Heart right ventricle (tissue), 16 donors: ENCODE measurements around the gene ACKR1. TPM values are rescaled to one million over a fixed set of nuclear protein-coding genes. Genes with fewer than 3 reads are reported as not detected.

ENCODE experiments used
- ATAC-seq, 8 donors: fragments of 200-7000 bp; cut with Tn5 transposase; one replicate each; pipeline ENCODE4 v1.9.1; 2020; ENCODE audit warnings: mild to moderate bottlenecking in 8 of 8, moderate library complexity in 8 of 8, moderate number of reproducible peaks in 1 of 8
- DNase-seq, 2 donors: peaks; one replicate each; pipeline ENCODE4 v3.0.0-alpha.2; 2020
- H3K27ac ChIP-seq, 10 donors: fragments of 200-600 bp; sonication (generic) in 2 of 10; one replicate each; pipeline versions ENCODE4 v1.5.0 to v1.8.0; 2020 to 2022; ENCODE audit warnings: mild to moderate bottlenecking in 3 of 10
- H3K27me3 ChIP-seq, 7 donors: fragments of 200-600 bp; one replicate each; pipeline ENCODE4 v1.8.0; 2021 to 2022; ENCODE audit warnings: mild to moderate bottlenecking in 2 of 7
- H3K36me3 ChIP-seq, 9 donors: fragments of 200-600 bp; sonication (generic) in 1 of 9; one replicate each; pipeline versions ENCODE4 v1.5.0 to v1.8.0; 2020 to 2022; ENCODE audit warnings: mild to moderate bottlenecking in 2 of 9
- H3K4me1 ChIP-seq, 9 donors: fragments of 200-600 bp; sonication (generic) in 1 of 9; one replicate each; pipeline versions ENCODE4 v1.5.0 to v1.8.0; 2020 to 2022; ENCODE audit warnings: mild to moderate bottlenecking in 4 of 9
- H3K4me3 ChIP-seq, 10 donors: fragments of 200-600 bp; sonication (generic) in 2 of 10; one replicate each; pipeline versions ENCODE4 v1.5.0 to v1.8.0; 2020 to 2022; ENCODE audit warnings: mild to moderate bottlenecking in 7 of 10, moderate library complexity in 2 of 10
- H3K9me3 ChIP-seq, 11 donors: fragments of 200-600 bp in 10 of 11; sonication (generic) in 2 of 11; one replicate each; pipeline versions ENCODE4 v1.5.0 to v1.8.0; 2013 to 2022; ENCODE audit warnings: mild to moderate bottlenecking in 2 of 11, control low read depth in 1 of 11, moderate library complexity in 1 of 11
- CTCF ChIP-seq, 9 donors: fragments of 200-600 bp; sonication (generic) in 2 of 9; IDR thresholded peaks; one replicate each; pipeline versions ENCODE4 v1.5.0 to v1.8.0; 2021 to 2022; ENCODE audit warnings: antibody characterized with exemption in 9 of 9, mild to moderate bottlenecking in 5 of 9, moderate library complexity in 1 of 9
- WGBS, 2 donors: extraction: QIAGEN DNeasy Blood & Tissue Kit; methylation state at CpG; one replicate each; pipeline ENCODE4 v1.1.7; 2013; ENCODE audit warnings: inconsistent platforms in 1 of 2; 5-methylcytosine and 5-hydroxymethylcytosine counted together
- intact Hi-C, 10 donors: fragments of 100-400 bp; cut with DNase I; formaldehyde crosslinking; loops; one replicate each; pipeline versions ENCODE4 v1.11.1 to v1.14.2; 2022
- polyA plus RNA-seq, 2 donors: library from polyadenylated mRNA; stranded (reverse); fragments of 200-250 nt; gene quantifications; one replicate each; pipeline ENCODE4 v1.2.3, GENCODE V29; 2013
- total RNA-seq, 10 donors: library from RNA; stranded (reverse); fragmentation: NEBNext Ultra II Directional in 3 of 10; extraction: Animal tissue kit (Norgen Biotek cat#: 25700) in 3 of 10; gene quantifications; one replicate each; pipeline versions ENCODE4 v1.2.1 to v1.2.4, GENCODE V29; 2021 to 2023
- donor health status: Arrhythmogenic right ventricular cardiomyopathy.
- donor health status: ischemic (EF 13 %, LVEDD 7.1; RV severe dilation, severe dysfunction).
- donor health status: healthy with polysubstance abuse.
- donor health status: DM: no; HTN: yes; CAD: no.
- donor health status: DM: no; HTN: no; CAD: no.
- donor health status: ischemic (EF 25% LVEDD 6.9; RV normal size, moderate dysfunction).
- donor health status: ischemic (EF 25% LVEDD 5.7; RV mildly dilated, moderate dysfunction).
- donor health status: healthy.
- donor health status: DM: yes; HTN: yes; CAD: no.
- donor health status: Ischemic cardiomyopathy.
- donor health status: ischemic (EF 35%, LVEDD 5.7; RV mildly dilated, moderate dysfunction).
- donor health status: nonischemic (EF 11% LVEDD 7.7; RV severe dilation, severe dysfunction).
- donor health status: DM: yes; HTN: yes; CAD: no.
- donor health status: PGD.
- donor health status: ischemic (EF 29% LVEDD 5.4; RV normal size, mild dysfunction).
- donor health status: nonischemic (EF 23%, LVEDD 6.1; RV moderate dilation, normal function).

Gene ACKR1
- total and polyA plus RNA-seq, 12 donors: 5.0 to 45.6 (median 12.0) TPM

GRCh38 chr1:159222075-159222865 is 17.6 kb downstream of the ACKR1 start:
- DNase-seq (no peak), ATAC-seq (no peak)
- WGBS, 2 donors: 86 to 88% methylated on average over 5 of the region's 5 CpGs
- Histone ChIP-seq H3K4me1 (no peaks in the 10 kb centered on the region), H3K27me3 (peaks cover 0 to 25% (median 0%) of the 10 kb centered on the region in 7 donors), H3K27ac (no peak overlapping the region), H3K36me3 (no peaks in the 10 kb centered on the region), H3K9me3 (no peaks in the 10 kb centered on the region), H3K4me3 (no peak overlapping the region)
- TF ChIP-seq CTCF (IDR thresholded peaks at IDR 0.05): no peak
- intact Hi-C loops: no loop called here

- DNase-seq (no peak), ATAC-seq (no peak)
- no peaks in the 10 kb centered on the region for H3K4me1 ChIP-seq
- 35 to 46% methylated on average over 2 of the region's 2 CpGs for WGBS, 2 donors
- no peaks in the 10 kb centered on the region for H3K9me3 ChIP-seq
- intact Hi-C loops: no loop called here
- no peak for TF ChIP-seq CTCF (IDR thresholded peaks at IDR 0.05)
- no peak overlapping the region for H3K4me3 ChIP-seq
- peaks cover 0 to 25% (median 0%) of the 10 kb centered on the region in 7 donors for H3K27me3 ChIP-seq
- H3K36me3 ChIP-seq: no peaks in the 10 kb centered on the region
- H3K27ac ChIP-seq: no peak overlapping the region
Observed at GRCh38 chr1:159223004-159223403, 18.3 kb downstream of the ACKR1 start.

- intact Hi-C loops: no loop called here
- Histone ChIP-seq H3K27me3 (peaks cover 0 to 18% (median 0%) of the 10 kb centered on the region in 7 donors), H3K36me3 (no peaks in the 10 kb centered on the region), H3K4me1 (no peaks in the 10 kb centered on the region), H3K9me3 (no peaks in the 10 kb centered on the region), H3K4me3 (no peak overlapping the region), H3K27ac (no peak overlapping the region)
- WGBS, 2 donors: 48 to 55% methylated on average over 2 of the region's 2 CpGs
- no peak for DNase-seq
- ATAC-seq: no peak
- TF ChIP-seq CTCF (IDR thresholded peaks at IDR 0.05): no peak
Observed at GRCh38 chr1:159228554-159228953, 23.9 kb downstream of the ACKR1 start.

GRCh38 chr1:159229260-159229885 is 24.7 kb downstream of the ACKR1 start:
- no peak for TF ChIP-seq CTCF (IDR thresholded peaks at IDR 0.05)
- ATAC-seq (no peak), DNase-seq (no peak)
- peaks cover 0 to 10% (median 0%) of the 10 kb centered on the region in 7 donors for H3K27me3 ChIP-seq
- intact Hi-C loops: no loop called here
- no peaks in the 10 kb centered on the region for H3K4me1 ChIP-seq
- H3K27ac ChIP-seq: no peak overlapping the region
- H3K4me3 ChIP-seq: no peak overlapping the region
- H3K36me3 ChIP-seq: no peaks in the 10 kb centered on the region
- 65 to 70% methylated on average over 8 of the region's 8 CpGs for WGBS, 2 donors
- H3K9me3 ChIP-seq: no peaks in the 10 kb centered on the region
